ENCODE data around the gene ILDR1.

The ILDR1 gene

DNA sequence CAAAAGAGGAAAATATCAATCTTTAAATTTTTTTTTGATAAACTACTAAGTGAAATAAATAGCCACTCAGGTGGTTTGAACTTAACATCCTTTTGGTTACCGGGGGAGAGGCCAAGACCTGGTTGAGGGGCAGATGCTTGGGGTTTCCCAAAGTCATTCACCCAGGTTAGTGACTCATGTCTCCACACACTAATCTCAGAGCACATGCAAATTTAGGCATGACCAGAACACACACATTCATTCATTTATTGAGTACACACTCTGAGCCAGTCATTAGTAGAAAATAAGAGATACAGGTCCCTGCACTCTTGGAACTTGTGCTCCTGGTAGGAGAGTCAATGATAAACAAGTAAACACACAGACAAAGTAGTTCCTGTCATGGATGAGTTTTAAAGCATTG lies 7.3 kb downstream of the ILDR1 start:
- DNase-seq: peak; percentile 22

DNA sequence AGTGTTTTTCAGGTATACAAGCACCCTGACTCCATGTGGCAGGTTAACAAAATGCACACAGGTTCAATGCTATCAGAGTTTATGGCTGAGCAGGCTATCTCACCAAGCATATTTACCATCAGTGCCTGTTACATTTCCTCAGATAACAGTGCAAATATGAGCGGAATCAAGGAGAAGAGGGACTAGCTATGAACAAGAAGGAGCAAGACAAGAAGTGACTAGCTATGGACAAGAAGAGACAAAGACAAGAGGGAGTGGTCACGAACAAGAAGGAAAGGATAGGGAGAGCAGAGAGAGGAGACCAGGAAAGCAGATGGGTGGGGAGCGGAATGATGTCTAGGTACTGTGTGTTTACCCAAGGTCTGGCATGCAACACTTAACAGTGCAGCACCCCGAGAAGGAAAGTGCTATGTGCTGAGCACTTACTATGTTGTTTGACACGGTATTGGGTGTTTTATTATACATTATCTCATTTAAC lies 8.6 kb downstream of the ILDR1 start:
- no peak for DNase-seq

DNA sequence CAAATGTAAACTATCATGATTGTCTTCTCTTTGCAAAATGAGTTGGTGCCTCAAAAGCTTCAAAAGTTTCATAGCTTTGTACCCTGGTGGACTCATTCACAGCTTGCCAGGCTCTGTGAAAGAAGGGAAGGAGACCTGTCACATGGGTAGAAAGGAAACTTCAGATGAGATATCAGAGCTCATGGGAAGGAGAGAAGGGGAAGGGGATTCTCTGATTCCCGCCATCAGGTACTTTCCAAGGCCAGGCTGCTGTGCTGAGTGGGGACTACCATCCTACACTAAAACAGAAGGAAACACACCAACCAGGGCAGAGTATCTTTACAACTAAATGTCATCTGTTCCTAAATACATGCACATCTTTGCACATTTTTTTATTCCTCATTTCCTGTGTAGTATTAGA lies 9.2 kb downstream of the ILDR1 start:
- DNase-seq: no peak

DNA sequence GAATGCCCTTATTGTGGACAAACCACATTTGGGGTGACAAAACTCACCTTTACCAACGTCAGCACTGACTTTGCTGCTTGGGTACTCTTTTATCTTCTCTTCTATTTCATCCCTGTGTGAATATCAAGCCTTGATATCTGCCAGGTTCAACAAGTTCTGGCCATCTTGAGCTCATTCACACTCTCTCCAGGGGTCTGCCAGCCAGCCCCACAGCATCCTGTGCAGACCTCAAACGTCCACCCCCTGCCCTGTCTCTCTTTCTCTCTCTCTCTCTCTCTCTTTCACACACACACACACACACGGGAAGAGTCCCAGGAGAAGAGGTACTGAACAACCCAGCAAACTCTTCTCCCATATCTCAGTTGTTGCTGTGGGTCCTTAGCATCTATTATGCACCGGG lies 10.7 kb downstream of the ILDR1 start:
- no peak for DNase-seq

DNA sequence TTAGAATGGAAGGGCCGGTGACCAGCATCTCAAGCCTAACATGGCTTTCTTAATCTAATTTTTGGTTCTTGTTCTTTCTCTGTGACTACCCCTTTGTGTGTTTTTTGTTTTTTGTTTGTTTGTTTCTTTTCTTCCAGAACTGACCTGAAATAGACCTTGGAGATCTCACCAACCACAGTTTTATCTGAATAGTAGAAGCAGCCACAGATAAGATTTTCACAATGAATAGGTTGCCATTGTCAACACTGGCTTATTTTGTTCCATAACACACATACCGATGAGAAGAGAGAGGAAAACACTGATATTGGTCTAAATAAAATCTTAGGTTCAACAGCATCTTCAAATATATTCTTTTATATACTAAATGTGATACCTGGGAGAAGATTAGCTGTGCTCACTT lies 11.5 kb downstream of the ILDR1 start:
- no peak for DNase-seq

DNA sequence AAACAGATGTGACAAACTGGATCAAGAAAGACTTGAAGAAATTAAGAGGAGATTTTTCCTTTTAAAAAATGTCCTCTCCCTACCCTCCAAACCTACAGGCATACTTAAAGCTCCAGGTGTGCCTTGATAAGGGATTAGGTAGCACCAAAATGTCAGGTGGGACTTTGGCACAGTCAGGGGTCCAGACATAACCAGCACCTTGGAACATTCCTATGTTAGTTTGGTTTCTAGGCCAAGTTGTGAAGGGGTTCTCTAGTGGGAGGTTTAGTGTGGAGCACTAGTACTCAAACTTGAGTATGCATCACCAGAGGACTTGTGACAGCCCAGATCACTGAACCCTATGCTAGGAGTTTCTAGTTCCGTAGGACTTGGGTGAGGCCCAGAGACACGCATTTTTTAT lies 13.9 kb downstream of the ILDR1 start:
- no peak for DNase-seq

DNA sequence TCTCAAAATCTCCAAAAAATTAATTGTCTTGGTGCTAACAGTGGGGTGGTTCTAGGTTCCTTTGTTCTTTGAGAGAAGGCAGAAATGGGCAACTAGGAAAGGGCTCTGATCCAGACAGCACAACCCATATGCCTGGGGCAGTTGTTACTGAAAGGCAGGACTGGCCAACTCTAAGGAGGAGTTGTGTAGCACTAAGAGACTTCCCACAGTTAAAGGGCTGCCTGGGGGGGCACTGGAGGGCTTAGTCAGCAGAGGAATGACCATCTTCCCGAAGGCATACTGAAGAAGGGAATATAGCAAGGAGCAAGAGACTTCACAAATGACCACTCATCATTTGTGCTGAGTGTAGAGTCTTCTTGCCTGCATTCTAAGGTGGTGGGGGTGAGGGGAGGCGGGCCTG lies 15.8 kb downstream of the ILDR1 start:
- no peak for DNase-seq

DNA sequence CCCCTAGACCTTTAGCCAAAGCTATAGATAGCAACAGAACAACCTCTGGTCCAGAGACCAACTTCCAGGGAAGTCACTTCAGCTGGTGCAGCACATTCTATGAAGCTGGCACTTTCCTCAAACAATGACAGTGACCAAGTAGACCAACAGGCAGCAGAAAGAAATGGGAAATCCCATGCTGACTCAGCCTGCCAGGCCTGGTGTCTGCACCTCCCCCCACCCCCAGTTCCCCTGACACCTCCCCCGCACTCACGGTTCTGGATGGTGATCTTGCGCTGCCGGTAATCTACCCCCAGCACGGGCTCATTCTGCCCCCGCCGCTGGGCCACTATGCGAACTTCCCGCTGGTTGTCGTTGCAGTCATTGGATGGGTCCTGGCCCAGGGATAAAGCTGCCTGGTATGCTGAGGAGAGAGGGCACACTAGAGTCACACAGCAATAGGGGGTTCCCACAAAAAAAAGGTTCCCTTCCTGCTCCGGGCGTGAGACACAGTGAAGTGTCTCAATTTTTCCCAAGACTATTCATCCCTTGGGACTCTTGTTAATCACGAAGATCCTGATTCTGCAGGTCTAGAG lies 17.0 kb downstream of the ILDR1 start:
- peak; percentile 17 for DNase-seq

DNA sequence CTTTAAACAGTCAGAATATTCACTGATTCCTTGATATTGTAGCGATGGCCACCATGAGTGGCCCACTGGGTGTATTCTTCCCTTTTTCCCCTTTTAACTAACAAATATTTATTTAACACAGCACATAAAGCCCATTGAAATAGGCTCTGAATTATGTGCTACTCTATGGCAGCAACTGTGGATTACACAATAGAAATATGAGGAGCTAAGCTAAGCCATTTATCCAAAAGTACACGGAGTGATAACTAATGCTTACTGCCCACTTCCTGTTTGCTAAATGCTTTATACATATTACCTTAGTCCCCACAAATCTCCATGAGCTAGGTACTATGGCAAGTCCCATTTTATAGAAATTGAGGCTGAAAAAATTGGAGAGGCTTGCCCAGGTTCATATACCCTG lies 17.9 kb downstream of the ILDR1 start:
- peak; percentile 70 for DNase-seq

DNA sequence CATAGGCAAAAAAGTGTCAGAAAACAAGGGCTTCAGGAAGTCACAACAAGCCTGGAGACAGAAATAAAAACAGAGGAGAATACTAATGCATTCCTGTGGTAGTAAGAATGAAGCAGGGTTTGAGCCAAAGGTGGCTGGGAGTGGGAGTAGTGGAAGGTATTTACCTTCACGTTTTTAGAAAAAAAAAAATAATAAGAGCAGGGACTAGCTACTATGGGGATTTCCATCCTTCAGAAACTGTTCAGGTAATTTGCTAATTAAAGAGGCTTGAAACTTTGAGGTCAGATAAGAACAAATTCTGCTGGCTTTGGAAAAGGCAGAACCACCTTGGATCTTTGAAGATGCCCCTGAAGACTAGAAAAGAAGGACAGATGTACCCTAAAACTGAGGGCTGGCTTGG lies 18.4 kb downstream of the ILDR1 start:
- no peak for DNase-seq

DNA sequence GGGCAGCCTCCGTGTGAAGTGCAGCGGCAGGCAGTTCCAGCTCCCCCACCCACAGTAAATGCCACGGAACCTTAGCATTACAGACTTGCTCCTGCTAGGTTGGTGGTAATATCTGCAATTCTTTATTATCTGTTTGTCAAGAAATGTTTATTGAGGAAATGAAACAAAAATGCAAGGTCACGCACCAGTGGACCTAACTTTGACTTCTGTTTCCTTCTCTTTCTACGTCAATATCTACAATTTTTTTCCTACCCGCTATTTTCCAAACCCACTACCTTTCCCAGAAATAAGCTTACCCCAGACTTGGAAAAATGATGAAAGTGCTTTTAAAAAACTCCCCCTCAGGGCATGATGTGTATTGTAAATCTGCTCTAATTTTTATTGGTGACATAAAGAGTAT lies 18.9 kb downstream of the ILDR1 start:
- no peak for DNase-seq

DNA sequence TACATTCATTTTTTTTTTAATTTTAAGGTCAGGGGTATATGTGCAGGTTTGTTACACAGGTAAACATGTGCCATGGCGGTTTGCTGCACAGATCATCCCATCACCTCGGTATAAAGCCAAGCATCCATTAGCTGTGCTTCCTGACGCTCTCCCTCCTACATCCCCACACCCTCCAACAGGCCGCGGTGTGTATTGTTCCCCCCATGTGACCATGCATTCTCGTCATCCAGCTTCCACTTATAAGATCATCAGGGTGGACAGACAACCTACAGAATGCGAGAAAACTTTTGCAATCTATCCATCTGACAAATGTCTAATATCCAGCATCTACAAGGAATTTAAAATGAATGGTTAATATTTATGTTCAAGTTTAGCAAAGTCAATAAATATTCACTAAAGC lies 19.4 kb downstream of the ILDR1 start:
- no peak for DNase-seq

DNA sequence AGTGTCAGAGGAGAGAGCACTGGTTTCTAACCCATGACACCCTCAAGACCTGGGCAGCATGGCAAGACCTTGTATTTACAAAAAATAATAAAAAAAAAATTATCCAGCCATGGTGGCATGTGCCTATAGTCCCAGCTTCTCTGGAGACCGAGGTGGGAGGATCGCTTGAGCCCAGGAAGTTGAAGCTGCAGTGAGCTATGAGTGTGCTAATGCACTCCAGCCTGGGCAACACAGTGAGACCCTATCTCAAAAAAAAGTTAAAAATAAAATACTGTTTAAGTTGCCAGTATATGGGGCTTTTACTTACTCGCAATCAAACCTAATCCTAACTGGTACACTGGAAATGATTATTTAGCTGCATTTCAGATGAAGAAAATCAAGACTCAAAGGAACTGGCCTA lies 20.2 kb downstream of the ILDR1 start:
- no peak for DNase-seq

DNA sequence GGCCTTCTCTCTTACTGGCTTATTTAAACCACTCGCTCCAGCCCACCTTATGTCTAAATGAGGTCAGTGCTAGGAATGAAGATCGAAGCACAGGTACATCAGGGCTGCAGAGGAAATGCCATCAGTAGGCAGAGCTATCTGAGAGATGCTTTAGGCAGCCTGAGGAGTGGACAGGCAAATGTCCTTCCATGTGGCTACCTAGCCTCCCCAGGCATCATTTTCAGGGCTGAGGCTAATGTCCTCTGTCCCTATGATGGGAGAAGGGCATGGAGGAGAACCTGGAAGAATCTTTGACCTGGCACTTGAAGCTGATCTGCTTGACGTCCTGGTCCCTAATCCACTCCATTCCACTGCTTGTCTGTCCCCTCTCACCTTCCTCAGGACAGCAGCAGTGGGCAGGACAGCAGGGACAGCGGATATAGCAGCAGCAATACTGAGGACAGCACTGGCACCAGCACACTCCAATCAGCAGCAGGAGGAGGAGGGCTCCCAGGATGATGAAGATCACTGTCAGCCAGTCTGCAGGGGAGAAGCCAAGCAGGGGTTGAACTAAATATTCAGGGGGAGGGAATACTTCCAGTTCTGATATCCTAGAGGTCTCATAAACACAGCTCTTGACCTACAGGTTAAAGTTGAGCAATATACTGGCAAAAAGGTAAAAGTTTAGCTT lies 21.0 kb downstream of the ILDR1 start:
- no peak for DNase-seq

DNA sequence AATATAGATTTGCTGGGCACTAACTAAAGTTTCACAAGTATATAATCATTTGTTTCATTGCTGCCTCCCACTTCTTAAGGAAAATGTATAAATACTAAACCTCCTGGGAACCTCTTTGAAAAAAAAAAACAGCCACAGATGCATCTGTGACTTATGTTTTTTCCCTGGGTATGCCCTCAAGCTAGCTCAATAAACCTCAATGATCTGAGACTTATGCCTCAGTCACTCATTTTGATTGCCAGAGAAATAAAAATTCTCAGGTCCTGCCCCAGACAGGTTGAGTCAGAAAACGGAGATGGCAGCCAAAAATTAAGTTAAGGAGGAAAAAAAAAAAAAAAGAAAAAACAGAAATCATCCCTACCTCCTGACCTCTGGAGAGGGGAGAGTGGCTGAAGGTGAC lies 22.1 kb downstream of the ILDR1 start:
- no peak for DNase-seq

DNA sequence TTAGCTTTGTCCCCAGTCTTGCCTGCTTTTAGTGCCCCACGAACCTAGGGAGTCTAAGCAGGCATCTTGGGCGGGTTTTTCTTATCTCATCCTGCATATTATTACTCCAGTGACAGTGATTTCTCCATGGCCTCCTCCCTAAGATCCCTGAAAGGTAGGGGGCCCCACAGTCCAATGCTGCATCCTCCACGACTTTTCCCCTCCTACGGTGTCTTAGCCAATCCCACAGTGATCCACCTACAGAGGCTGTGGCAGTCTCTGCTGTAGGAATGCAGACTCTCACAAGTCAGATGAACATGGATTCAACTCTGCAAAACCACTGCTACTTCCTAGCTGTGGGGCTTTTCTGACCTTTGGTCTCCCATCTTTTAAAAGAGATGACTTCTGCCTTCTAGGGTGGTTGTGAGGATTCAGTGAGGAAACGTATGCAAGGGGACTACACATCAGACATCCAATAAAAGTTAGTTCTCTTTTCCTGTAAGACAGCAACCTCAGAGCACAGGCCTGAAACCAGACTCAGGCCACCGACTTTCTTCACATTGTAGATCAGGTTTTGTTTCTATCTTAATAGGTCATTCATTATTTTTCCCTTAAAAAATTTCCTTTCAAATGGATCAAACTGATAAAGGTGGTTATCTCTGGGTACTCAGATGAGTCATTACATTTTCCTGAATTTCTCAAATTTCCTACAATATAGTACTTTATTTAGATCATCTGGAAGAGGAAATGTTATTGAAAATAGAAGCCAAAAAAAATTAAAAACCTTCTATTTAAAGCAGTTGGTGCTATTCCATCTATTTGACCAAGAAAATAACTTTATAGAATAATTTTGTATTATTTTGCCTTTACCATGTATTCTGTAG lies 23.2 kb downstream of the ILDR1 start:
- DNase-seq: no peak

DNA sequence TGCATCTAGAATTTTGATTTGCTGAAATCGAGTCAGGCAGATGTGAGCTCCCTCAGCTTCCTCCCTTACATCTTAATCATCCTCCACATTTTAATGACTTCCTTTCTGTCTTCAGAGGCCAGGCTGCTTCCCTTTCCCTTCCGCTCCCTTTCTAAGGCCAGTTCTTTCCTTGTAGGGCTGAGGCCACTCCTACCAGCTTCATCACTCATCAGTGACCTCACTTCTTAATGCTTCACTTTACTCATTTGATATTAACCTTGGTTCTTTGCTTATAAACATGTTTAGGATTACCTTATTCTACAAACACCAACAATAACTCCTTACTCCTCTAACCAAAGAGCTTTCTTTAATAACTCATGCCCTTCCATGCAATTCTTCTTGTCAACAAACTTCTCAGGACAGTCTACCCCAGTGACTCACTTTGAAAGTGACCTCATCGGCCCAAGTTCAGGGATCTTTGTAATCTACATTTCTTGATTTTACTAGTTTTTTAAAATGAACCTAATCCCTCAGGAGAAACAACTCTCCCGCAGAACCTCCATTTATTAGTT lies 23.9 kb downstream of the ILDR1 start:
- DNase-seq: no peak

DNA sequence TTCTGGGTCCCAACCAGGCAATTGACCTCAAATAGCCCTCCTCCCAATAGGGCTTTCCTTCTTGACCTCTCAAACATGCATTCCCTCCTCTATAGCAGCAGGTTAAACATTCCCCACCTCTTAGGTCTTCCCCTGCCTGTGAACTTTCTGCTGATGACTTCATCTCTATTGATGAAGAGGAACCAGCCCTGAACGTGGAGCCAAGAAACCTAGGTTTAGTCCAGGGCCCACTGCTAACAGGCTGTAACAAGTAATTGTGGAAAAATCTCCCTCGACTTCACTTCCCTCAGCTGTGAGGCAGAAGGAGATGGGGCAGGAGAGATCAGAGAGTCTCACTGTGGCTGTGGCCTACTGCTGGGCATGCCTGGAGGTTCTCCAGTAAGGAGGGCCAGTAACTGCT lies 24.7 kb downstream of the ILDR1 start:
- no peak for DNase-seq

DNA sequence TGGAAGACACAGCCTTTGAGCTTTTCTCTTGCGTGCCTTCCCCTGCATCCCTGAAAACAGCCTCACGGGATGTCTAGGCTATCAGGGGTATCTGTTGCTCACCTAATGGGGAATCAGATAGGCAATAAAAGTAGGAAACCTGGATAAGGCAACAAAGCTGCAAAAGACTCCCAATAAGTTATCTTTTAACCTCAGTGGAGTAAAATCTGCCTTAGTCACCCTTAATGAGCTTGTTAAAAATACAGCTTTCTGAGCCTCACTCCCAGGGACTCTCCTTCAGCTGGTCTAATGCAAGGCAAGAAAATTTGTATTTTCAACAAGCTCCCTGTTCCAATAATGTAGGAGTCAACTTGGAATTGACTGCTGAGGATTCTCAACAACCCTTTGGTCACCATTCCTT lies 25.6 kb downstream of the ILDR1 start:
- no peak for DNase-seq

DNA sequence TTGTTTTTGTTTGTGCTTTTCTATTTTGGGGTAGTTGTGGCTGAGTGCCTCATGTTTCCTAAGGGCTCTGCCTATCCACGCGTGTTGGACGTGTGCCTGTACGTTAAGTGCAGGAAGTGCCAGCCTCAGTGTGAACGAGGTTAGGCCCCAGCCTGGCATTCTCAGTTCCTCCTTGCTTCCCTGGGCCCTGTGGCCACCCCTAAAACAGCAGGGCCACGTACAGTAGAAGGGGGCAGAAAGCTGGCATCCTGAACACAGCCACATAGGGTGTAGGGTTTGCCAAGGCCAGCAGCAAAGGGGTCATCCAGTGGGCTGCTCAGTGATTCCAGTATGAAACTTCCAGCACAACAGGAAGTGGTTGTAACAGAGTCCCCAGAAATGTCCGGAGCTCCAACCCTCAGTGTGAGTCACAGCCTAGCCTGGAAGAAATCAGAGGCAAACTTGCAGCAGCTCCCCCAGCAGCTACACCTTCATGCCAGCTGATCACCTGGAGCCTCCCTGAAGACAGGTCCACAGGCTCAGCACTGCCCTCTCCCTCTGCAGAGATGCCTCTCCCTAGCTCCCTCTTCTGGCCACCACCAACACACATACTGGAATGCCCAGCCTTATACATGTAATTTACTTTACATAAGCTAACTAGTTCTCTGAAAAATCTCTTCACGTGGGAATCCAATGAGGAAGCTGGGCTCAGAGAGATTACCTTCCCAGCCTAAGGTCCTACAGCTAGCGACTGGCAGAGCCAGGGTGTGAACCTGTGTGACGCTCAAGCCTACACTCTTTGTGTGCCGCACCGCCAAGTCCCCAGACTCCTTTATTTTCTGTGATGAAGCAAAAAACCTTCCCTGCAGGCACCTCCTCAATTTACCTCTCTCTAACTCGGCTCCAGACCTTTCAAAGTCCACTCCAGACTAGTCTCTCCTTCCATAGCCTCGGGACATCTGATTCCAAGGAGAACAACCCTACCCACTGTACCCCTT lies 26.6 kb downstream of the ILDR1 start:
- DNase-seq: peak; percentile 77

DNA sequence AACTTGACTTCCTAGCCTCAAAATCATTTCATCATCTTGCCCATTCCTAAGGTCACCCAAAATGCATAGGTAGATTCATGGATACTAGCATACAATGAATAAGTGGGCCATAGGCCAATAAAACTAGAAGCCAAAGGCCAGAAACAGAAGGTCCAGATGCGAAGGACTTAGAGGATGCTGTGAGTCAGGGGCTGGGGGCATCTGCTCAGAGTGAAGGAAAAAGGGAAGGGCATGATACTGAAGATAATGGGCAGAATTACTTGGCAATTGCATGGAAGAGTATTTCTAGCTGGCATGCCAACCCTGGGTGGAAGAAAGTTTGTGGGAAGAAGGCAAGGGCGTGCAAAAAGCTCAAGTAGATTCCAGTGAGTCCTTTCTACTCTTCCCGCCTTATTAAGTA lies 27.5 kb downstream of the ILDR1 start:
- no peak for DNase-seq

Data from DMS53 (cell line).